ENCODE data around the gene MCM3.

GRCh38 chr6:52307900-52308372 lies 23.4 kb upstream of the MCM3 start:
- TF ChIP-seq SP1 (CRISPR knock-in tag; conservative IDR thresholded peaks at IDR 0.05) (no peak), STAT6 (CRISPR knock-in tag; conservative IDR thresholded peaks at IDR 0.05; ENCODE audit: low read depth) (no peak), CTCF (IDR thresholded peaks at IDR 0.05) (no peak), HMGXB4 (CRISPR knock-in tag; IDR thresholded peaks at IDR 0.05) (no peak), USF1 (CRISPR knock-in tag; IDR thresholded peaks at IDR 0.05) (no peak), IRF1 (CRISPR knock-in tag; IDR thresholded peaks at IDR 0.05) (no peak), ETV6 (CRISPR knock-in tag; IDR thresholded peaks at IDR 0.05) (no peak), ATF2 (CRISPR knock-in tag; IDR thresholded peaks at IDR 0.05; ENCODE audit: borderline replicate concordance, low read depth) (no peak), FOXP1 (CRISPR knock-in tag; IDR thresholded peaks at IDR 0.05; ENCODE audit: borderline replicate concordance) (no peak), MXD4 (CRISPR knock-in tag; IDR thresholded peaks at IDR 0.05; ENCODE audit: borderline replicate concordance) (no peak), AFF4 (CRISPR knock-in tag; IDR thresholded peaks at IDR 0.05; ENCODE audit: borderline replicate concordance) (no peak), USF2 (CRISPR knock-in tag; IDR thresholded peaks at IDR 0.05) (no peak), E2F4 (CRISPR knock-in tag; IDR thresholded peaks at IDR 0.05; ENCODE audit: borderline replicate concordance, low read depth) (no peak), ELF4 (CRISPR knock-in tag; IDR thresholded peaks at IDR 0.05; ENCODE audit: low read depth) (no peak)

Data from WTC11 (cell line).